Peyer's patch (tissue), 4 donors: ENCODE results near the gene MUC6.

Experiments
- POLR2A ChIP-seq, 2 donors: fragments of 450-650 bp; IDR thresholded peaks; one replicate each; pipeline ENCODE4 v1.5.1; 2017; ENCODE audit warnings: antibody characterized with exemption in 2 of 2, mild to moderate bottlenecking in 2 of 2, moderate library complexity in 2 of 2
- TF ChIP-seq, protein P1 (sequence below), 6 experiments: fragments of 450-650 bp in 4 of 6; fragments of 200-600 bp in 2 of 6; sonication (generic) in 1 of 6; IDR thresholded peaks; one replicate each; pipeline ENCODE4 v1.5.1; 2017 to 2019; ENCODE audit warnings: antibody characterized with exemption in 6 of 6, mild to moderate bottlenecking in 3 of 6, moderate library complexity in 1 of 6

DNA sequence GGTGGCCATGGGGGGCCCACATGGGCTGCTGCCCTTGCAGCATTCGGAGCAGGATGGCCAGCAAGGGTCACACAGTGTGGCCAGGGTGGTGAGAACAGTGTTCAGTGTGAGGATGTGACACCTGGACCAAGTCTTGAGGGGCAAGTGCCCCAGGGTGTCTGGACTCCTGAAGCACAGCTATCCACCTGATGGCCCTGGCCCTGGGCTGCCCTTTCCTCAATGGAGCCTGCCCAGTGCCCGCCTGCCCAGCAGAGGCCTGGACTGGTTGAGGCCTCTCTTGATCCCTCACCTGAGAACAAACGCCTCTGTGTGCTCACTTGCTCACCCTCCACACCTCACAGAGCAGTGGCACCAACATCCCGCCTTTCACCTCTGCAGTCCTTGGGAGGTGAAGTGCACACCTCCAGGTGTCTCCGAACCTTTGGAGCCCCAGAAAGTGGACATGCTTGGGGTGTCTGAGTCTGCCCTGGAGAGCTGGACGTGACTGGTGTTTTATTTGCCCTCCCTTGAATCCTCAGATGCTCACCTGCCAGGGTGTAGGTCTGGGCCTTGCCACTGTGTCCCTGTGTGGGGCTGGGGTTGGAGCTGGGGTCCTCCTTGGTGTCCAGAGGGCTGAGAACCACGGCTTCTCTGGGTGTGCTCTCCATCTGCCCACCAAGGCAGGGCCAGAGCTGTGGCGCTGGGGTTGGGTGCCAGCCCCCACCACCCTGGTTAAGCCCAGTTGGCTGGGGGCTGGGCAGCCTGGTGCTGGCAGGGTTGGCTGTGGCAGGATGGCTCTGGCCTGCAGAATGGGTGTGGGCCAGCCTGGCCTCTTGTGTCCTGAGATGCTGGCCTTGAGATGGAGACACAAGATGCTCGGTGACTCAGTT is 34.3 kb upstream of the MUC6 start:
- no peak for TF ChIP-seq POLR2A (IDR thresholded peaks at IDR 0.05)
- TF ChIP-seq, protein P1, sequence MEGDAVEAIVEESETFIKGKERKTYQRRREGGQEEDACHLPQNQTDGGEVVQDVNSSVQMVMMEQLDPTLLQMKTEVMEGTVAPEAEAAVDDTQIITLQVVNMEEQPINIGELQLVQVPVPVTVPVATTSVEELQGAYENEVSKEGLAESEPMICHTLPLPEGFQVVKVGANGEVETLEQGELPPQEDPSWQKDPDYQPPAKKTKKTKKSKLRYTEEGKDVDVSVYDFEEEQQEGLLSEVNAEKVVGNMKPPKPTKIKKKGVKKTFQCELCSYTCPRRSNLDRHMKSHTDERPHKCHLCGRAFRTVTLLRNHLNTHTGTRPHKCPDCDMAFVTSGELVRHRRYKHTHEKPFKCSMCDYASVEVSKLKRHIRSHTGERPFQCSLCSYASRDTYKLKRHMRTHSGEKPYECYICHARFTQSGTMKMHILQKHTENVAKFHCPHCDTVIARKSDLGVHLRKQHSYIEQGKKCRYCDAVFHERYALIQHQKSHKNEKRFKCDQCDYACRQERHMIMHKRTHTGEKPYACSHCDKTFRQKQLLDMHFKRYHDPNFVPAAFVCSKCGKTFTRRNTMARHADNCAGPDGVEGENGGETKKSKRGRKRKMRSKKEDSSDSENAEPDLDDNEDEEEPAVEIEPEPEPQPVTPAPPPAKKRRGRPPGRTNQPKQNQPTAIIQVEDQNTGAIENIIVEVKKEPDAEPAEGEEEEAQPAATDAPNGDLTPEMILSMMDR (IDR thresholded peaks at IDR 0.05), result no peak
